HG02981 (cell line): Measurements from ENCODE around the gene TLCD1.
"Not testable (repeated sequence)": the region's sequence is repeated elsewhere in the genome, so short reads cannot be mapped to it uniquely, and the experiment has no call there.

ENCODE experiments used
- ATAC-seq: cut with Tn5 transposase; IDR thresholded peaks from one replicate; pipeline ENCODE4 v1.9.1; 2021; ENCODE audit warnings: mild to moderate bottlenecking, moderate library complexity; ENCODE audit not compliant: unreplicated experiment

The TLCD1 gene

GRCh38 chr17:28747051-28747691 is 21.1 kb upstream of the TLCD1 start:
- ATAC-seq: no peak

GRCh38 chr17:28746611-28747050 is 20.6 kb upstream of the TLCD1 start:
- ATAC-seq: no peak

GRCh38 chr17:28745786-28746411 is 19.9 kb upstream of the TLCD1 start:
- no peak for ATAC-seq

- ATAC-seq: no peak
Measured at GRCh38 chr17:28744972-28745785, 19.1 kb upstream of the TLCD1 start.

- no peak for ATAC-seq
Measured at GRCh38 chr17:28744104-28744971, 18.3 kb upstream of the TLCD1 start.

GRCh38 chr17:28743243-28744103 is 17.4 kb upstream of the TLCD1 start, which contains the start of gene TRAF4:
Gene TRAF4 (plus strand): TSS chr17:28744011. CDS start chr17:28744113, 102 bp downstream.
- peak; percentile 65 for ATAC-seq

GRCh38 chr17:28741358-28742349 is 15.6 kb upstream of the TLCD1 start:
- no peak for ATAC-seq

GRCh38 chr17:28740406-28741357 is 14.6 kb upstream of the TLCD1 start:
- ATAC-seq: no peak

GRCh38 chr17:28738680-28739384 is 12.8 kb upstream of the TLCD1 start:
- no peak for ATAC-seq

- peak; percentile 69 for ATAC-seq
Measured at GRCh38 chr17:28737770-28738679, 12.0 kb upstream of the TLCD1 start.

- no peak for ATAC-seq
Measured at GRCh38 chr17:28737316-28737715, 11.3 kb upstream of the TLCD1 start.

GRCh38 chr17:28735913-28736769 is 10.1 kb upstream of the TLCD1 start:
- ATAC-seq: not testable (repeated sequence)

GRCh38 chr17:28735242-28735722 is 9.2 kb upstream of the TLCD1 start:
- no peak for ATAC-seq

- ATAC-seq: no peak
Measured at GRCh38 chr17:28734712-28735241, 8.7 kb upstream of the TLCD1 start.
